HG02798 (cell line): Measurements from ENCODE around the gene DNAJC25.
"Not testable (repeated sequence)": the region's sequence is repeated elsewhere in the genome, so short reads cannot be mapped to it uniquely, and the experiment has no call there.

Experiments used
- ATAC-seq: cut with Tn5 transposase; IDR thresholded peaks from one replicate; pipeline ENCODE4 v1.9.1; 2021; ENCODE audit warnings: mild to moderate bottlenecking; ENCODE audit not compliant: unreplicated experiment, poor library complexity

The DNAJC25 gene

GRCh38 chr9:111631214-111631971, at the start of gene DNAJC25:
DNAJC25 (plus strand) TSS chr9:111631334; CDS start chr9:111631408, 74 bp downstream.
- peak; percentile 98 for ATAC-seq

DNA sequence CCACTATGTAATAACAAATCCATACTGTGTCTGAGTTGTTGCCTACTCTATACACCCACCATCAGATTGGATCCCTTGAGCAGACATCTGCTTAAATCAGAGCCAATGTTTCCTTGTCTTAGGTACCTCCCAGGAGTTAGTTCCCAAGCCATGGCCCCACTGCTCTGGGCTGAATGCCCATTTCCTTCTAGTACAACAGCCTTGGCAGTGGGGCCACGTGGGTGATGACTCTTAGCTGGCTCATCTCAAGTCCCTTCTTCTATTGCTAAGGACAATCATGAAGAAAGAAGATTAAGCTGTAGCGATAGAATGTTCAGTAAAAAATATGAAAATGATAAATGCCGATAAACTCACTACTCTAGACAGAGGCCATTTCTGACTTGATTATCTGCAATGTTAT, 48.2 kb upstream of the DNAJC25 start:
- no peak for ATAC-seq

- no peak for ATAC-seq
Observed at GRCh38 chr9:111586378-111586777, 44.8 kb upstream of the DNAJC25 start.

DNA sequence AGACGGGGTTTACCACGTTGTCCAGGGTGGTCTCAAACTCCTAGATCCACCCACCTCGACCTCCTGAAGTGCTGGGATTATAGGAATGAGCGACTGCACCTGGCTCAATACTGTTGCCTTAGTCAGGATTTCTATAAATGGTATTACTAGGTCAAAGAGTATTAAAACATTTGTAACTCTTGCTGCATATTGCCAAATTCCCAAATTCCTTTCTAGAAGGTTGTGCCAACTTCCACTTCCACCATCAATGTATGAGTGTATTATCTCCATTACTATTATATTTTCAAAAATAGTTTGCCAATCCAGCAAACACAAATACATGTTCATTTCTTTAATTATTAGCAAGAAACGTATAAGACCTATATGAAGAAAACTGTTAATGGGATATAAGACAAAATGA, 42.3 kb upstream of the DNAJC25 start:
- no peak for ATAC-seq

DNA sequence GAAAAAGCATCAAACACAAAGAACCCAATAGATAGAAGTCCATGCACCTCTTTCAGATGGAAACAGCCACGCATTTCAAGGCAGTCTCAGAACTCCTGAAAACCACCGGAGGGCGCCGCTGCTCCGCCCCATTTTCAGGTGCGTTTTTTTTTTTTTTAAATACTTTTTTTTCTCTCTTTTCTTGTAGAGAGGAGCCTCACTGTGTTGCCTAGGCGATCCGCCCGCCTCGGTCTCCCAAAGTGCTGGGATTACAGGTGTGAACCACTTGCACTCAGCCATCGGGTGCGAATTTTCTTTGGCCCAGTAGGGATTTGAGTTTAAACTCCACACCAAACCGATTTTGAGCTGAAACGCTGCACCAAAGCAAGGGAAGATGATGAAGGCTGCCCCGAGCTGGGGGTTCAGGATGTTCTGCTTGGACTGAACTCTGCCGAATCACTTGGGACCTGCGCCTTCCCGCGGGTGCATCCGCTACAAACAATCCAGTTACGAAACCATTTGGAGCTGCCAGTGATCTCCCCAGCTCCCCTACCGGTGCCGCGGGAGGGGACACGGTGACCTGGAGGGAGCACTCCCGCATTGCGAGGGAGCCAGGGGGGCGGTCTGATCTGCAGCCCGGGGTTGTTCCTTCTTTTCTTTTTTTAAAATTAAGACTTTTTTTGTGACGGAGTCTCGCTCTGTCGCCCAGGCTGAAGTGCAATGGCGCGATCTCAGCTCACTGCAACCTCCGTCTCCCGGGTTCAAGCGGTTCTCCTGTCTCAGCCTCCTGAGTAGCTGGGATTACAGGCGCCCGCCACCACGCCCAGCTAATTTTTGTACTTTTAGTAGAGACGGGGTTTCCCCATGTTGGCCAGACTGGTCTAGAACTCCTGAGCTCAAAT, 33.0 kb upstream of the DNAJC25 start:
- peak; percentile 54 for ATAC-seq

DNA sequence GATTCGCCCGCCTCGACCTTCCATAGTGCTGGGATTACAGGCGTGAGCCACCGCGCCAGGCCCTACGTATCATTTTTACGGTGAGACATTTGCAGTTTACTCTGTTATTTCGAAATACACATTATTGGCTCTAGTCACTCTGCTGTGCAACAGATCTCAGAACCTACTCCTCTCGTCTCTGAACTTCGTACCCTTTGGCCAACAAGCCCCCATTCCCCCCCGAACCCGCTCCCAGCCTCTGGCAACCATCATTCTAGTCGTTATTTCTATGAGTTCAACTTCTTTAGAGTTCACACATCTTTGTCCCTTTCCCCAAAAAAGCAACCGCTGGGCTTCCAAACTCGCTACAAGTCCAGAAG, 32.4 kb upstream of the DNAJC25 start:
- ATAC-seq: no peak

GRCh38 chr9:111599092-111599954, 31.8 kb upstream of the DNAJC25 start, which contains the start of gene PTGR1:
PTGR1 (minus strand) TSS chr9:111599647; CDS start chr9:111597422, 2,225 bp downstream.
- peak; percentile 42 for ATAC-seq

GRCh38 chr9:111599955-111600343, 31.2 kb upstream of the DNAJC25 start:
- ATAC-seq: no peak

- ATAC-seq: no peak
Observed at GRCh38 chr9:111601237-111602018, 29.7 kb upstream of the DNAJC25 start.

GRCh38 chr9:111603041-111603440, 28.1 kb upstream of the DNAJC25 start:
- ATAC-seq: no peak

DNA sequence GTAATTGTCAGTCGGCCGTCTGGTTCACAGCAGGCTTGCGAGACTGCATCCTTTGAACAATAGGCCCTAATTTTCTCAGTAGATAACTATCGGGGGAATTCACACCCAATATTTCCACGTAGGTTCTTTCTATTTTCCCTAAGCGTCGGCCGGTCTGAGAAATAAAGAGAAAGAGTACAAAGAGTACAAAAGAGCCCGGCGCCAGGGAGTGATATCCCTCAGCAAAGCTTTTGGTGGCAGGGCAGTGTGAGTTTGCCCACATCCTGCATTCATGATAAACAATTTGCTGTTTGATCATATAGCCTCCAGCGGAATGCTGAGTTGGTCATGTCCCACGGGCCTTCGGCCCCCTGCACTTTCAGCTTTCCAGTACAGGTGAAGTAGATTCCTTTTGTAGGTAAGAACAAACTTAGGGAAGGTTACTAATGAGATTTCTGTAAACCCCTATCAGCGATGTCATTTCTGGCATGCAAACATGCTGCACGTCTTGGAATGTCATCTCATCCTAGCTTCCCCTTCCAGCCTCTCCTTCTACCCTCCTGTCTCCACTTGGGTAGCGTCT, 27.0 kb upstream of the DNAJC25 start:
- ATAC-seq: no peak

DNA sequence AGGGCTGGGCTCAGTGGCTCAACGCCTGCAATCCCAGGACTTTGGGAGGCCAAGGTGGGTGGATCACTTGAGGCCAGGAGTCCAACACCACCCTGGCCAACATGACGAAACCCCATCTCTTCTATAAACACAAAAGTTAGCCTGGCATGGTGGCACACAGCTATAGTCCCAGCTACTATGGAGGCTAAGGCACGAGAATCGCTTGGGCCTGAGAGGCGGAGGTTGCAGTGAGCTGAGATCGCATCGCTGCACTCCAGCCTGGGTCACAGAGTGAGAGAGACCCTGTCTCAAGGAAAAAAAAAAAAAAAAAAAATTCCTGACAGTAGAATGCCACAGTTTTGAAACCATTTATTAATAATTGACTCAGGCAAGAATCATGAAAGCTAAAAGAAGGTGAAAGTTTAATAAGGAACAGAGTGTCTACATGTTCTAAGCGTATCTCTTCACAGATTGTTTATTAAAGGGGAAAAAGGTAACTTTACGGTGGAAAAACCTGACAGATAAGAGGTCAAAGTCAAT, 26.0 kb upstream of the DNAJC25 start:
- no peak for ATAC-seq

- ATAC-seq: no peak
Observed at GRCh38 chr9:111610149-111610548, 21.0 kb upstream of the DNAJC25 start.

- ATAC-seq: no peak
Observed at GRCh38 chr9:111610845-111611244, 20.3 kb upstream of the DNAJC25 start.

DNA sequence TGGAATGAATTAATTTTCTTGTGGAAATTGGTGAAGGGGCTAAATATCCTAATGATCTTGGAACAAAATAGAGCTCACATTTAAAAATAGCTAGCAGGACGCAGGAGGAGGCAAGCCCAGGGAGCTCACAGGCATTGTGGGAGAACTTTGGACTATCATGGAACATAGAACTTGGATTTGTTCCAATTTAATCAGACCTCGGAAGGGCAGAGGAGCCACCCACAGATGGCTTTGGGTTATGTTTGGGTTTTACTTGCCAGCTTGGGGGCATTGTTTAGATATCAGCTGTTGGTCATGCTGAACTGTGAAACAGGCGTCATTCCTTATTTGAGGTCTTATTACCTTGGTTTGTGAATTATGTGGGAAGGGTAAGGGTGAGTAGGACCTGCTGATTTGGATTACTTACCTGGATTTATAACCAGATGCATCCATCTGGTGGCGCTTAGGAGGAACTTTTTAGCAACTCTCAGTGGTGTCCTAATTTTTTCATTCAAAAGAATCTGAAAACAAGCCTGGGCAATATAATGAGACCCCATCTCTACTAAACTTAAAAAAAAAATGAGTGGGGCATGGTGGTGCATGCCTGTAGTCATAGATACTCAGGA, 17.6 kb upstream of the DNAJC25 start:
- ATAC-seq: no peak

GRCh38 chr9:111615928-111616327, 15.2 kb upstream of the DNAJC25 start:
- no peak for ATAC-seq

DNA sequence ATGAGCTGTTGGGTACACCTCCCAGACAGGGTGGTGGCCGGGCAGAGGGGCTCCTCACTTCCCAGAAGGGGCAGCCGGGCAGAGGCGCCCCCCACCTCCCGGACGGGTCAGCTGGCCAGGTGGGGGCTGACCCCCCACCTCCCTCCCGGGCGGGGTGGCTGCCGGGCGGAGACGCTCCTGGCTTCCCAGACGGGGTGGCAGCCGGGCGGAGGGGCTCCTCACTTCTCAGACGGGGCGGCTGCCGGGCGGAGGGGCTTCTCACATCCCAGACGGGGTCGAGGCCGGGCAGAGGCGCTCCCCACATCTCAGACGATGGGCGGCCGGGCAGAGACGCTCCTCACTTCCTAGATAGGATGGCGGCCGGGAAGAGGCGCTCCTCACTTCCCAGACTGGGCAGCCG, 13.8 kb upstream of the DNAJC25 start:
- not testable (repeated sequence) for ATAC-seq

DNA sequence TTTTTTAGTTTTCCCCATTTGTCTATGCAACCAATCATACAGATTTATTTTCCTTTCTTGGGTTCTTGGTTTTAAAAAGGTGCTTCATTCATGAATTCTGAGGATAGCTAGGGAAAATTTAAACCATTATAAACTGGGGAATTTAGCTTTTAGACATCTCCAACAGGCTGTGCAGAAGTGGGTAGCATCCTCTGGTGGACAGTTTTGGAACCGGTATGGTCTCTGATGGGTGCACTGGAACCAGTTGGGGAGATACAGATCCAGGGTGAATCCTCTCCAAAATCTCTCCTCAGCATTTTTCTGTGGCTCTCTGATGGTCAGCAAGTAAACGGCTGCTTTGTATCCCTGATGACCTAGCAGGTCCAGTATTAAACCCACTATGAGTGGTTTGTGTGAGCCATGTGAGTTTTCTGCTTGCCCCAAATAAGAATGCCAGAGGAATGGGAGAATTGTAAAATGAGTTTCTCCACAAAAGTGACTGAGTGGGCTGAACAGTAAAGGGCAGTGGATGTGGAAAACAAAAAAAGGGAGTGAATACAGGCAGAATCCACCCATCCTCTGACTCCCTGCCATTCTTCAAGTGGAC, 9.1 kb upstream of the DNAJC25 start:
- no peak for ATAC-seq
